Lower lobe of right lung (tissue), 2 donors: Measurements from ENCODE around the gene SUMO3. TPM values are rescaled to one million over a fixed set of nuclear protein-coding genes. Genes with fewer than 3 reads are reported as not detected.
A peak's percentile ranks its signal among the peaks of the same experiment; 100 is the strongest.

Source experiments
- ATAC-seq, 2 donors: fragments of 200-7000 bp; cut with Tn5 transposase; one replicate each; pipeline ENCODE4 v1.9.1; 2020 to 2022; ENCODE audit warnings: mild to moderate bottlenecking in 2 of 2, moderate library complexity in 2 of 2
- DNase-seq: peaks from one replicate; pipeline ENCODE4 v3.0.0-alpha.2; 2020
- H3K27ac ChIP-seq: fragments of 200-600 bp; one replicate; pipeline ENCODE4 v1.8.0; 2022
- H3K27me3 ChIP-seq: fragments of 200-600 bp; one replicate; pipeline ENCODE4 v1.8.0; 2022; ENCODE audit warnings: low read depth
- H3K36me3 ChIP-seq: fragments of 200-600 bp; one replicate; pipeline ENCODE4 v1.8.0; 2022; ENCODE audit warnings: mild to moderate bottlenecking
- H3K4me1 ChIP-seq: fragments of 200-600 bp; one replicate; pipeline ENCODE4 v1.8.0; 2022
- H3K4me3 ChIP-seq: fragments of 200-600 bp; one replicate; pipeline ENCODE4 v1.8.0; 2022; ENCODE audit warnings: mild to moderate bottlenecking
- H3K9me3 ChIP-seq: fragments of 200-600 bp; one replicate; pipeline ENCODE4 v1.8.0; 2022
- intact Hi-C: fragments of 100-400 bp; cut with DNase I; formaldehyde crosslinking; loops from one replicate; pipeline ENCODE4 v1.11.0; 2022
- total RNA-seq: library from RNA; stranded (reverse); fragmentation: NEBNext Ultra II Directional; extraction: Animal tissue kit (Norgen Biotek cat#: 25700); gene quantifications from one replicate; pipeline ENCODE4 v1.2.1, GENCODE V29; 2021
- TF ChIP-seq, protein P1 (sequence below): fragments of 200-600 bp; IDR thresholded peaks from one replicate; pipeline ENCODE4 v1.8.0; 2022; ENCODE audit warnings: antibody characterized with exemption, mild to moderate bottlenecking
- donor health status: DM: no; HTN: yes; CAD: no; lungs with severe emphysema.

Gene SUMO3
- total RNA-seq, 1 donor from 2014 or later, result 88.2 TPM

- TF ChIP-seq, protein P1, sequence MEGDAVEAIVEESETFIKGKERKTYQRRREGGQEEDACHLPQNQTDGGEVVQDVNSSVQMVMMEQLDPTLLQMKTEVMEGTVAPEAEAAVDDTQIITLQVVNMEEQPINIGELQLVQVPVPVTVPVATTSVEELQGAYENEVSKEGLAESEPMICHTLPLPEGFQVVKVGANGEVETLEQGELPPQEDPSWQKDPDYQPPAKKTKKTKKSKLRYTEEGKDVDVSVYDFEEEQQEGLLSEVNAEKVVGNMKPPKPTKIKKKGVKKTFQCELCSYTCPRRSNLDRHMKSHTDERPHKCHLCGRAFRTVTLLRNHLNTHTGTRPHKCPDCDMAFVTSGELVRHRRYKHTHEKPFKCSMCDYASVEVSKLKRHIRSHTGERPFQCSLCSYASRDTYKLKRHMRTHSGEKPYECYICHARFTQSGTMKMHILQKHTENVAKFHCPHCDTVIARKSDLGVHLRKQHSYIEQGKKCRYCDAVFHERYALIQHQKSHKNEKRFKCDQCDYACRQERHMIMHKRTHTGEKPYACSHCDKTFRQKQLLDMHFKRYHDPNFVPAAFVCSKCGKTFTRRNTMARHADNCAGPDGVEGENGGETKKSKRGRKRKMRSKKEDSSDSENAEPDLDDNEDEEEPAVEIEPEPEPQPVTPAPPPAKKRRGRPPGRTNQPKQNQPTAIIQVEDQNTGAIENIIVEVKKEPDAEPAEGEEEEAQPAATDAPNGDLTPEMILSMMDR, result peak; percentile 47
- Histone ChIP-seq H3K4me3 (peak overlapping the region; percentile 49), H3K4me1 (peaks cover 20% of the 10 kb centered on the region), H3K27me3 (no peaks in the 10 kb centered on the region), H3K36me3 (peaks cover 22% of the 10 kb centered on the region), H3K9me3 (no peaks in the 10 kb centered on the region), H3K27ac (peak overlapping the region; percentile 54)
- peak; percentile 80 for DNase-seq
- intact Hi-C loops, result no loop called here
- ATAC-seq, result peak; percentile 80 to 84
These were observed 27.8 kb upstream of the SUMO3 start for GRCh38 chr21:44845418-44846223.

DNA sequence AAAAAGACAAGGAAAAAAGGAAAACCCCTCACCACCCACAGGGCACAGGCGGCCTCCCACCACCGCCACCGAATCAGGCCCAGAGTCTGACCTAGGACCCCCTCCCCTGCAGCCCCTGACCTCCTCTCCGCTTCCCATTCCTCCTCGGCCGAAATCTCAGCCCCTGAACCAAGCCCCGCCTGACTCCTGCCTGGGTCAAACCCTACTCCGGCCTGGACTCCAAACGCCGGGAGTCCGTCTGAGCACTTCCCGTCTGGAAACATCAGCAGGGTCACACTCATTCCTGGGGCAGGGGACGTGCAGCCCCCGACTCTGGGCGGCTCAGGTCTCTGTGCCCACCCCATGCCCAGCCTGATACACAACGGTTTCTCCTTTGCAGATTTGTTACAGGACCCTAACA, 26.4 kb upstream of the SUMO3 start:
- ATAC-seq (no peak), DNase-seq (no peak)
- TF ChIP-seq, protein P1, result no peak
- Histone ChIP-seq H3K9me3 (no peaks in the 10 kb centered on the region), H3K27ac (no peak overlapping the region), H3K4me3 (no peak overlapping the region), H3K4me1 (peaks cover 20% of the 10 kb centered on the region), H3K36me3 (peaks cover 8% of the 10 kb centered on the region), H3K27me3 (no peaks in the 10 kb centered on the region)
- intact Hi-C loops, result no loop called here

DNA sequence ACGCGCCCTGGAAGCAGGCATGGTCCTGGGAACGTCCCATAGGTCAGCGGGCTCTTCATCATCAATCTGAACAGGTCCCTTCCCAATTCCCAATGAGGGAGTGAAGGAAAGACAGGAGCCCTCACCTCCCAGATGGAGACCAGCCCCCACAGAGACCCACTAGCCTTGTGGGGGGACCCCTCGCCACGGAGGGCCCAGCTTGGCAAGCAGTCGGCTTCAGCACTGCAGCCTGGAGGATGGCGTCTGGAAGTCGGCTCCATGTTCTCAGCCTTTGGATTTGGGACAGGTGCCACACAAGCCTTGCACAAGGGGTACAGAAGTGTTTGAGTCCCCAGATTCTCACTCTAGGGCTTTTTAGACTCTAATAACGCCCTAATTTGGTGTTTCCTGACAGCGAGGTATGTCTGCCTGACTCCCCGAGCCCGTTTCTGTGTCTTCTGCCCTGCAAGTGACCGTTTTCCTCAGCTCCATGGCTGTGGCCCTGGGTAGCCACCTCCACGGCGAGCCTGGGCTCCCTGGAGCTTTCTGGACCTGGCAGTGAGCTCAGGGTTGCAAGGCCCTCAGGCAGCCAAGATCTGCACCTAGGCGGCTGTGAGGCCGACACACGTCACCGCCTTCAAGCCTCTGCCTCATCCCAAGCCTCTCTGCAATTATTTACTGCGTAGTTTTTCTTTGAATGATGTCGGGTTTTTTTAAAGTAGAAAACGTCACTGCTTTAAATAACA, 25.0 kb upstream of the SUMO3 start:
- Histone ChIP-seq H3K36me3 (no peaks in the 10 kb centered on the region), H3K27me3 (no peaks in the 10 kb centered on the region), H3K4me1 (peaks cover 20% of the 10 kb centered on the region), H3K27ac (no peak overlapping the region), H3K9me3 (no peaks in the 10 kb centered on the region), H3K4me3 (no peak overlapping the region)
- intact Hi-C loops, result no loop called here
- TF ChIP-seq, protein P1, result no peak
- DNase-seq, result no peak
- ATAC-seq, result no peak

- intact Hi-C loops, result no loop called here
- Histone ChIP-seq H3K27ac (no peak overlapping the region), H3K4me1 (peaks cover 20% of the 10 kb centered on the region), H3K36me3 (no peaks in the 10 kb centered on the region), H3K9me3 (no peaks in the 10 kb centered on the region), H3K27me3 (peaks cover 1% of the 10 kb centered on the region), H3K4me3 (no peak overlapping the region)
- ATAC-seq (no peak), DNase-seq (no peak)
- TF ChIP-seq, protein P1, result no peak
These were observed 24.2 kb upstream of the SUMO3 start for GRCh38 chr21:44842087-44842486.

GRCh38 chr21:44840771-44841170, 22.9 kb upstream of the SUMO3 start:
- ATAC-seq, result no peak
- Histone ChIP-seq H3K27ac (no peak overlapping the region), H3K4me1 (peaks cover 7% of the 10 kb centered on the region), H3K4me3 (no peak overlapping the region), H3K27me3 (peaks cover 3% of the 10 kb centered on the region), H3K36me3 (no peaks in the 10 kb centered on the region), H3K9me3 (no peaks in the 10 kb centered on the region)
- intact Hi-C loops, result no loop called here
- no peak for DNase-seq
- TF ChIP-seq, protein P1, result no peak
